Measurements from ENCODE around the gene FAM174C. TPM values are rescaled to one million over a fixed set of nuclear protein-coding genes. Genes with fewer than 3 reads are reported as not detected.
A peak's percentile ranks its signal among the peaks of the same experiment; 100 is the strongest.

Gene FAM174C
- total and polyA plus RNA-seq, 9 donors: 0.30 to 72.5 (median 26.7) TPM

DNA sequence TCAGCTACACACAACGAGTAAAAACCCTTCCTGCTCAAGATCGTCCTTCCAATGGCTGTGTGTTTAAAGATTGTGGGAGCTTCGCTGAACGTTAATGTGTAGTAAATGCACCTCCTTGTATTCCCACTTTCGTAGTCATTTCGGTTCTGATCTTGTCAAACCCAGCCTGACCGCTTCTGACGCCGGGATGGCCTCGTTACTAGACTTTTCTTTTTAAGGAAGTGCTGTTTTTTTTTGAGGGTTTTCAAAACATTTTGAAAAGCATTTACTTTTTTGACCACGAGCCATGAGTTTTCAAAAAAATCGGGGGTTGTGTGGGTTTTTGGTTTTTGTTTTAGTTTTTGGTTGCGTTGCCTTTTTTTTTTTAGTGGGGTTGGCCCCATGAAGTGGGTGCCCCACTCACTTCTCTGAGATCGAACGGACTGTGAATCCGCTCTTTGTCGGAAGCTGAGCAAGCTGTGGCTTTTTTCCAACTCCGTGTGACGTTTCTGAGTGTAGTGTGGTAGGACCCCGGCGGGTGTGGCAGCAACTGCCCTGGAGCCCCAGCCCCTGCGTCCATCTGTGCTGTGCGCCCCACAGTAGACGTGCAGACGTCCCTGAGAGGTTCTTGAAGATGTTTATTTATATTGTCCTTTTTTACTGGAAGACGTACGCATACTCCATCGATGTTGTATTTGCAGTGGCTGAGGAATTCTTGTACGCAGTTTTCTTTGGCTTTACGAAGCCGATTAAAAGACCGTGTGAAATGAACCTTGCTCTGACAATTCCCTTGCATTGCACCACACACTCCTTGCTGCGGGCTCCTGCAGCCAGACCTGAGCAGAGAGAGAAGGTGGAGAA lies 2.7 kb upstream of the FAM174C start:
- Histone ChIP-seq H3K9me3 (no peaks in the 10 kb centered on the region), H3K27me3 (no peaks in the 10 kb centered on the region), H3K4me1 (ENCODE audit: insufficient read depth) (peaks cover 33% of the 10 kb centered on the region), H3K36me3 (no peaks in the 10 kb centered on the region), H3K27ac (no peak overlapping the region), H3K4me3 (no peak overlapping the region)
- no peak for DNase-seq
- 55 to 74% (median 63%) methylated on average over 33 of the region's 33 CpGs for WGBS, 3 donors
- TF ChIP-seq POLR2A (IDR thresholded peaks at IDR 0.05): no peak
- TF ChIP-seq EP300 (IDR thresholded peaks at IDR 0.05): no peak
- TF ChIP-seq, protein P1, sequence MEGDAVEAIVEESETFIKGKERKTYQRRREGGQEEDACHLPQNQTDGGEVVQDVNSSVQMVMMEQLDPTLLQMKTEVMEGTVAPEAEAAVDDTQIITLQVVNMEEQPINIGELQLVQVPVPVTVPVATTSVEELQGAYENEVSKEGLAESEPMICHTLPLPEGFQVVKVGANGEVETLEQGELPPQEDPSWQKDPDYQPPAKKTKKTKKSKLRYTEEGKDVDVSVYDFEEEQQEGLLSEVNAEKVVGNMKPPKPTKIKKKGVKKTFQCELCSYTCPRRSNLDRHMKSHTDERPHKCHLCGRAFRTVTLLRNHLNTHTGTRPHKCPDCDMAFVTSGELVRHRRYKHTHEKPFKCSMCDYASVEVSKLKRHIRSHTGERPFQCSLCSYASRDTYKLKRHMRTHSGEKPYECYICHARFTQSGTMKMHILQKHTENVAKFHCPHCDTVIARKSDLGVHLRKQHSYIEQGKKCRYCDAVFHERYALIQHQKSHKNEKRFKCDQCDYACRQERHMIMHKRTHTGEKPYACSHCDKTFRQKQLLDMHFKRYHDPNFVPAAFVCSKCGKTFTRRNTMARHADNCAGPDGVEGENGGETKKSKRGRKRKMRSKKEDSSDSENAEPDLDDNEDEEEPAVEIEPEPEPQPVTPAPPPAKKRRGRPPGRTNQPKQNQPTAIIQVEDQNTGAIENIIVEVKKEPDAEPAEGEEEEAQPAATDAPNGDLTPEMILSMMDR (IDR thresholded peaks at IDR 0.05): no peak
- intact Hi-C loops (cut with DNase I): loop anchor here in 1 of 4 donors (10.0 kb wide), 1 partner anchor 112 kb away; the partner anchor contains the start of gene NDUFS7

DNA sequence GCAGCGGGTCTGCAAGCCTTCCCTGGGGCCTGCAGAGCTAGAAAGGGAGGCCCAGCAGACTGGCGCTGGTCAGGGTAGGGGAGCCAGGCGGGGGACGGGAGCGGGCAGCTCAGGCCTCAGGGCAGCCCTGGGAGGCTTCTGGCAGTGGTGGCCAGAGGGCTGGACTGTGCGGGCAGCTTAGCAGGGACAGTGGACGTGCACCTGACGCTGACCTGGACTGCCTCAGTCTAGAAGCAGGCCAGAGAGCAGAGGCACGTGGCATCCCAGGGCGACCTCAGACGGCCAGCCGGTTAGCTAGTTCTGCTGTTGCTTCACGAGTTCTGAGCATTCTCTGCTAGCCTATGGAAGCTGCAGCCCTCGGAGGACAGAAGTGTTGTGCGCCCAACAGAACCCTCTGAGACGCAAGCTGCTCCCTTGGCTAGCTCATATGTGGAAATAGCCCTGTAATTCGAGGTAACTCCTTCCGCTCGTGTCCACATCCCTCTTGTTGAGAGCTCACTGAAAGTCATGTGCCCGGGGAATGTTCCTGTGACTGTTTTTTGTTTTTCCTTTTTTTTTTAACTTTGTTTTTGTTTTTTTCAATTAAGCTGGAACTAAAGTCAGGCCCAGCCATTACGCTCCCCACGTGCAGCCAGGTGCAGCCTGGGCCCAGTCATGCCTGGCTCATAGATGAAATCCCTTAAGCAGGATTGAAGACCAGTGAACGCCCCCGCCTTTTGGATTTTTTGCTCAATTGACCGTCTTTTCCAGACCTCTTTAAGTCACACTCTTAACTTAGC lies 1.9 kb upstream of the FAM174C start:
- H3K27me3 ChIP-seq: no peaks in the 10 kb centered on the region
- no peaks in the 10 kb centered on the region for H3K9me3 ChIP-seq
- H3K4me3 ChIP-seq: no peak overlapping the region
- WGBS, 3 donors: 59 to 71% (median 64%) methylated on average over 20 to 25 of the region's 25 CpGs
- DNase-seq: peak in 1 of 5 donors; percentile 49
- intact Hi-C loops (cut with DNase I): loop anchor here in 1 of 4 donors (10.0 kb wide), 1 partner anchor 111 kb away; the partner anchor contains the start of gene NDUFS7
- peaks cover 31% of the 10 kb centered on the region for H3K4me1 ChIP-seq (ENCODE audit: insufficient read depth)
- H3K36me3 ChIP-seq: no peaks in the 10 kb centered on the region
- TF ChIP-seq EP300 (IDR thresholded peaks at IDR 0.05) (no peak), POLR2A (IDR thresholded peaks at IDR 0.05) (no peak)
- TF ChIP-seq, protein P1 (IDR thresholded peaks at IDR 0.05): no peak
- H3K27ac ChIP-seq: no peak overlapping the region

DNA sequence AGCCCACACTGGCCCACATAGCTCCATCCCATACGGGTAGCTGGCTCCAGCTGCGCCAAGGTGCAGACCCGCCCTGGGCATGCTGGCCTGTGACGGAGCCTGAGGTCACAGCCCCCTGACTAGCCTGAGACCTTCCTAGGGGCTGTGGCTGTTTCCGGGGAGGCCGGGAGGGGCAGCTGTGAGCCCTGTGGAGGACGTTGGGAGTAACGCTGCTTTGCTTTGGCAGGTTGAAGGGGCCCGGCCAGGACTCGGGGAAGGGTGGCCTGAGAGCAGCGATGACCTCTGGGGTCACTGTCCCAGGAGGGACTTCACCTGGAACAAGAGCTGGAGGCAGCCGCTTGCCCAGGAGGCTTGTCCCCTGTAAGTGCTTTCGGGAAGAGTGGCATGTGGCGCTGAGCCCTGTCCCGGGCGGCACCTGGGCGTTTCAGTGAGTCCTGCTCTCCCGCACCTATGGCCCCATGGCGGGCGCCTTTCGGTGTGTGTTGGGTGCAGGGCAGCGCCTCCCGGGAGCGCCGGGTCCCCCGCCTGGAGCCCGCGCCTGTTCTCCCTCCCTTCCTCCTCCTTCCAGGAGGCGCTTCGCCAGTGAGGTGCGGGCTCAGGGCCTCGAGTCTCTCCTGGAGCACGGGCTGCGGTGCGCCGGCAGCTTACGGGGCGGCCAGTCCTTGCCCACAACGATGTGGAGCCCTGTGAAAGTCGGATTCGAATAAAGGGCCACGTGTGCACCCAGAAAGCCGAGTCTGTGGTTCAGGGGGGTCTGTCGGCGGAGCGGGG lies 1.1 kb upstream of the FAM174C start:
- Histone ChIP-seq H3K27me3 (no peaks in the 10 kb centered on the region), H3K27ac (peak overlapping the region in 1 of 2 donors; percentile 99), H3K36me3 (no peaks in the 10 kb centered on the region), H3K9me3 (no peaks in the 10 kb centered on the region), H3K4me1 (ENCODE audit: insufficient read depth) (peaks cover 28% of the 10 kb centered on the region), H3K4me3 (peak overlapping the region; percentile 55)
- peak in 4 of 5 donors; percentile 54 to 66 (median 63) for DNase-seq
- TF ChIP-seq, protein P1 (IDR thresholded peaks at IDR 0.05): no peak
- TF ChIP-seq EP300 (IDR thresholded peaks at IDR 0.05): no peak
- no peak for TF ChIP-seq POLR2A (IDR thresholded peaks at IDR 0.05)
- whole genome bisulfite sequencing, 3 donors: 58 to 71% (median 58%) methylated on average over 44 to 46 of the region's 46 CpGs
- intact Hi-C loops (cut with DNase I): loop anchor here in 1 of 4 donors (10.0 kb wide), 1 partner anchor 111 kb away; the partner anchor contains the start of gene NDUFS7

DNA sequence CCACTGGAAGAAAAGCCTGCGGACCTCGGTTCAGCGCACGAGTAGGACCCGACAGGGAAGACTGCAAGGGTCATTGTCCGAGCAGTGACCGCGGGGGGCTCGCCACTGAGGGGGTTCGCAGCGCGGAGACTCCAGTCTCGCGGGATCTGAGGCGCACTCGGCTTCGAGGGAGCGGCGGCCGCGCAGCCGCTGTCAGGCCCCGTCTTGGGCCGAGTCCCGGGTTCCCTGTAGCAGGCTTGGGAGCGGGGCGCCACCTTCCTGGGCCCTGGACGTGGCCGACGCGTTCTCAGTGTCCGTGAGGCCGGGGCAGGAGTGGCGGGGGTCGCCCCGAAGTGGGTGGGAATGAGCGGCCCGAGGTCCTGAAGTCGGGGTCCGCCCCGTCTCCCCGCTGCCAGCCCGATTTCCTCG lies 474 bp upstream of the FAM174C start:
- no peak for TF ChIP-seq EP300 (IDR thresholded peaks at IDR 0.05)
- TF ChIP-seq POLR2A (IDR thresholded peaks at IDR 0.05): no peak
- TF ChIP-seq, protein P1 (IDR thresholded peaks at IDR 0.05): no peak
- no peaks in the 10 kb centered on the region for H3K27me3 ChIP-seq
- DNase-seq: no peak
- intact Hi-C loops (cut with DNase I): loop anchor here in 1 of 4 donors (10.0 kb wide), 1 partner anchor 110 kb away; the partner anchor contains the start of gene NDUFS7
- peaks cover 28% of the 10 kb centered on the region for H3K4me1 ChIP-seq (ENCODE audit: insufficient read depth)
- H3K9me3 ChIP-seq: no peaks in the 10 kb centered on the region
- peak overlapping the region; percentile 55 for H3K4me3 ChIP-seq
- 7 to 18% (median 8%) methylated on average over 39 to 44 of the region's 44 CpGs for WGBS, 3 donors
- H3K27ac ChIP-seq: peak overlapping the region; percentile 97 to 99
- H3K36me3 ChIP-seq: no peaks in the 10 kb centered on the region
